ENCODE results near the gene PPP1R27. TPM values are rescaled to one million over a fixed set of nuclear protein-coding genes. Genes with fewer than 3 reads are reported as not detected.

Gene PPP1R27
- total RNA-seq, 1 experiment from 2014 or later, result not detected

- no peak for DNase-seq (ENCODE audit: low read depth)
Measured at GRCh38 chr17:81805707-81806460, 29.0 kb downstream of the PPP1R27 start.

- no peak for DNase-seq (ENCODE audit: low read depth)
Measured at GRCh38 chr17:81804559-81805399, 30.1 kb downstream of the PPP1R27 start.

- DNase-seq (ENCODE audit: low read depth), result no peak
Measured at GRCh38 chr17:81803728-81804558, 30.9 kb downstream of the PPP1R27 start, which contains the start of gene GCGR. GCGR (plus strand) TSS chr17:81804150; CDS start chr17:81809019, 4,869 bp downstream.

GRCh38 chr17:81802856-81803643 is 31.8 kb downstream of the PPP1R27 start:
- DNase-seq (ENCODE audit: low read depth), result no peak

- DNase-seq (ENCODE audit: low read depth), result no peak
Measured at GRCh38 chr17:81802048-81802758, 32.6 kb downstream of the PPP1R27 start.

- DNase-seq (ENCODE audit: low read depth), result no peak
Measured at GRCh38 chr17:81801327-81801726, 33.5 kb downstream of the PPP1R27 start.

- no peak for DNase-seq (ENCODE audit: low read depth)
Measured at GRCh38 chr17:81794509-81794908, 40.3 kb downstream of the PPP1R27 start.

- DNase-seq (ENCODE audit: low read depth), result no peak
Measured at GRCh38 chr17:81794074-81794476, 40.8 kb downstream of the PPP1R27 start.

- no peak for DNase-seq (ENCODE audit: low read depth)
Measured at GRCh38 chr17:81792675-81793615, 41.9 kb downstream of the PPP1R27 start.

Other genes starting within 250 kb of the PPP1R27 start
- 26.9 and 30.8 TPM in 2 replicates for gene NPLOC4, start 197.9 kb downstream of the PPP1R27 start, total RNA-seq (2014; rRNA removed; shearing (Covaris generic))
- gene TSPAN10, start 197.9 kb downstream of the PPP1R27 start, total RNA-seq (2014; rRNA removed; shearing (Covaris generic)), result 1.3 and 2.1 TPM in 2 replicates
- 0.29 TPM in 1 of 2 replicates, not detected in the other for gene PDE6G, start 178.5 kb downstream of the PPP1R27 start, total RNA-seq (2014; rRNA removed; shearing (Covaris generic))
- 36.5 and 54.0 TPM in 2 replicates for gene OXLD1, start 168.4 kb downstream of the PPP1R27 start, total RNA-seq (2014; rRNA removed; shearing (Covaris generic))
- 7.7 and 14.1 TPM in 2 replicates for gene CCDC137, start 168.3 kb downstream of the PPP1R27 start, total RNA-seq (2014; rRNA removed; shearing (Covaris generic))
- gene ARL16, start 151.3 kb downstream of the PPP1R27 start, total RNA-seq (2014; rRNA removed; shearing (Covaris generic)), result 28.6 and 30.9 TPM in 2 replicates
- 42.4 and 47.5 TPM in 2 replicates for gene HGS, start 151.0 kb downstream of the PPP1R27 start, total RNA-seq (2014; rRNA removed; shearing (Covaris generic))
- 12.6 and 13.0 TPM in 2 replicates for gene MRPL12, start 131.7 kb downstream of the PPP1R27 start, total RNA-seq (2014; rRNA removed; shearing (Covaris generic))
- gene SLC25A10, start 122.8 kb downstream of the PPP1R27 start, total RNA-seq (2014; rRNA removed; shearing (Covaris generic)), result 45.9 and 53.0 TPM in 2 replicates
- gene GCGR, start 30.9 kb downstream of the PPP1R27 start, total RNA-seq (2014; rRNA removed; shearing (Covaris generic)), result not detected in 2 replicates
- 34.1 and 48.1 TPM in 2 replicates for gene MCRIP1, start 1.8 kb downstream of the PPP1R27 start, total RNA-seq (2014; rRNA removed; shearing (Covaris generic))
- 666 and 757 TPM in 2 replicates for gene P4HB, start 25.5 kb upstream of the PPP1R27 start, total RNA-seq (2014; rRNA removed; shearing (Covaris generic))
- 137 and 170 TPM in 2 replicates for gene ARHGDIA, start 36.3 kb upstream of the PPP1R27 start, total RNA-seq (2014; rRNA removed; shearing (Covaris generic))
- gene ALYREF, start 56.5 kb upstream of the PPP1R27 start, total RNA-seq (2014; rRNA removed; shearing (Covaris generic)), result 159 and 274 TPM in 2 replicates
- gene ANAPC11, start 56.7 kb upstream of the PPP1R27 start, total RNA-seq (2014; rRNA removed; shearing (Covaris generic)), result 241 and 342 TPM in 2 replicates
- gene NPB, start 67.2 kb upstream of the PPP1R27 start, total RNA-seq (2014; rRNA removed; shearing (Covaris generic)), result 3.7 and 3.9 TPM in 2 replicates
- gene PCYT2, start 76.3 kb upstream of the PPP1R27 start, total RNA-seq (2014; rRNA removed; shearing (Covaris generic)), result 39.7 and 45.7 TPM in 2 replicates
- 10.0 and 10.1 TPM in 2 replicates for gene SIRT7, start 83.1 kb upstream of the PPP1R27 start, total RNA-seq (2014; rRNA removed; shearing (Covaris generic))
- gene MAFG, start 92.7 kb upstream of the PPP1R27 start, total RNA-seq (2014; rRNA removed; shearing (Covaris generic)), result 10.1 TPM in 2 replicates
- gene PYCR1, start 102.2 kb upstream of the PPP1R27 start, total RNA-seq (2014; rRNA removed; shearing (Covaris generic)), result 36.4 and 53.4 TPM in 2 replicates
- gene MYADML2, start 112.2 kb upstream of the PPP1R27 start, total RNA-seq (2014; rRNA removed; shearing (Covaris generic)), result not detected in 2 replicates
- gene NOTUM, start 126.1 kb upstream of the PPP1R27 start, total RNA-seq (2014; rRNA removed; shearing (Covaris generic)), result 0.24 TPM in 1 of 2 replicates, not detected in the other
- 18.1 and 18.5 TPM in 2 replicates for gene ASPSCR1, start 142.6 kb upstream of the PPP1R27 start, total RNA-seq (2014; rRNA removed; shearing (Covaris generic))
- 119 and 144 TPM in 2 replicates for gene CENPX, start 187.8 kb upstream of the PPP1R27 start, total RNA-seq (2014; rRNA removed; shearing (Covaris generic))
- 8.1 and 17.6 TPM in 2 replicates for gene LRRC45, start 188.3 kb upstream of the PPP1R27 start, total RNA-seq (2014; rRNA removed; shearing (Covaris generic))
- 10.7 and 13.1 TPM in 2 replicates for gene RAC3, start 196.6 kb upstream of the PPP1R27 start, total RNA-seq (2014; rRNA removed; shearing (Covaris generic))
- gene DCXR, start 202.6 kb upstream of the PPP1R27 start, total RNA-seq (2014; rRNA removed; shearing (Covaris generic)), result 82.2 and 86.2 TPM in 2 replicates
- gene RFNG, start 216.8 kb upstream of the PPP1R27 start, total RNA-seq (2014; rRNA removed; shearing (Covaris generic)), result 12.9 and 14.3 TPM in 2 replicates
- gene GPS1, start 216.8 kb upstream of the PPP1R27 start, total RNA-seq (2014; rRNA removed; shearing (Covaris generic)), result 84.0 and 94.3 TPM in 2 replicates
- 34.0 and 39.3 TPM in 2 replicates for gene DUS1L, start 230.8 kb upstream of the PPP1R27 start, total RNA-seq (2014; rRNA removed; shearing (Covaris generic))